ENCODE measurements around the gene OR52N5. TPM values are rescaled to one million over a fixed set of nuclear protein-coding genes. Genes with fewer than 3 reads are reported as not detected.

OR52N5 gene
- polyA plus RNA-seq, 1 of the 3 experiments (the other 2 are of a cell fraction) = not detected

- no peaks in the 10 kb centered on the region for H3K9me3 ChIP-seq
- H3K4me3 ChIP-seq (ENCODE audit: low read depth in 2 of 2, low read length in 1 of 2) = no peak within 1 kb of the TSS
- no peaks in the 10 kb centered on the region for H3K36me3 ChIP-seq (replicated peaks in 1 of 2; ENCODE audit: control insufficient read depth in 1 of 2, insufficient read depth in 2 of 2, low read length in 1 of 2)
- no peak for DNase-seq
- H4K20me1 ChIP-seq (ENCODE audit: insufficient read depth) = no peaks in the 10 kb centered on the region
- no peaks in the 10 kb centered on the region for H3K27me3 ChIP-seq (ENCODE audit: insufficient read depth)
- no peak within 1 kb of the TSS for H3K9ac ChIP-seq
- no peak for TF ChIP-seq POLR2AphosphoS5 (IDR thresholded peaks at IDR 0.05; ENCODE audit: low read depth, low read length)
- TF ChIP-seq TAF1 (IDR thresholded peaks at IDR 0.05; ENCODE audit: borderline replicate concordance, low read depth, low read length) = no peak
- no peak for TF ChIP-seq IRF3 (IDR thresholded peaks at IDR 0.05; ENCODE audit: low read depth, low read length)
- no peak for TF ChIP-seq GABPA (IDR thresholded peaks at IDR 0.05; ENCODE audit: low read depth)
- no peak for TF ChIP-seq REST (IDR thresholded peaks at IDR 0.05; ENCODE audit: low read depth, low read length)
- TF ChIP-seq MAX (IDR thresholded peaks at IDR 0.05; ENCODE audit: low read depth) = no peak
- no peak for TF ChIP-seq PBX3 (IDR thresholded peaks at IDR 0.05)
- no peak for TF ChIP-seq RAD21 (IDR thresholded peaks at IDR 0.05; ENCODE audit: low read length)
- no peak for TF ChIP-seq USF2 (IDR thresholded peaks at IDR 0.05; ENCODE audit: borderline replicate concordance, low read depth, low read length)
- no peak for TF ChIP-seq CTCF (IDR thresholded peaks at IDR 0.05)
- no peaks in the 10 kb centered on the region for H3K4me1 ChIP-seq (ENCODE audit: control insufficient read depth in 1 of 2, insufficient read depth in 2 of 2, low read depth in 1 of 2, low read length in 1 of 2)
- H3F3A ChIP-seq (replicated peaks; ENCODE audit: insufficient read depth) = no peaks in the 10 kb centered on the region
- H3K79me2 ChIP-seq (ENCODE audit: insufficient read depth) = no peaks in the 10 kb centered on the region
- H3K4me2 ChIP-seq = no peak within 1 kb of the TSS
- H3K9me2 ChIP-seq = 0 out of 2 replicates have a peak, but pooled peaks cover 3% of the 10 kb centered on the region
- 0% methylated on average over 1 of the region's 1 CpG for WGBS (ENCODE audit: low lambda C conversion rate)
- CTCF ChIA-PET = no interaction called here
- H3K27ac ChIP-seq (ENCODE audit: low read depth in 2 of 2, low read length in 1 of 2) = no peak within 1 kb of the TSS
- POLR2A ChIA-PET = no interaction called here
- H2AFZ ChIP-seq (ENCODE audit: low read depth) = no peak within 1 kb of the TSS
Observed at GRCh38 chr11:5736396-5736795, 46.8 kb downstream of the OR52N5 start, which contains the start of gene OR56B1. TSS of gene OR56B1 (plus strand) at chr11:5736448. CDS start at chr11:5736517, 69 bp downstream.
